ENCODE measurements around the gene PICK1. TPM values are rescaled to one million over a fixed set of nuclear protein-coding genes. Genes with fewer than 3 reads are reported as not detected.

Gene PICK1
- total and polyA plus RNA-seq, 2 of the 8 experiments (the other 6 are each of a cell fraction or from before 2014, with no cell fraction given): 20.4 to 22.9 TPM

DNA sequence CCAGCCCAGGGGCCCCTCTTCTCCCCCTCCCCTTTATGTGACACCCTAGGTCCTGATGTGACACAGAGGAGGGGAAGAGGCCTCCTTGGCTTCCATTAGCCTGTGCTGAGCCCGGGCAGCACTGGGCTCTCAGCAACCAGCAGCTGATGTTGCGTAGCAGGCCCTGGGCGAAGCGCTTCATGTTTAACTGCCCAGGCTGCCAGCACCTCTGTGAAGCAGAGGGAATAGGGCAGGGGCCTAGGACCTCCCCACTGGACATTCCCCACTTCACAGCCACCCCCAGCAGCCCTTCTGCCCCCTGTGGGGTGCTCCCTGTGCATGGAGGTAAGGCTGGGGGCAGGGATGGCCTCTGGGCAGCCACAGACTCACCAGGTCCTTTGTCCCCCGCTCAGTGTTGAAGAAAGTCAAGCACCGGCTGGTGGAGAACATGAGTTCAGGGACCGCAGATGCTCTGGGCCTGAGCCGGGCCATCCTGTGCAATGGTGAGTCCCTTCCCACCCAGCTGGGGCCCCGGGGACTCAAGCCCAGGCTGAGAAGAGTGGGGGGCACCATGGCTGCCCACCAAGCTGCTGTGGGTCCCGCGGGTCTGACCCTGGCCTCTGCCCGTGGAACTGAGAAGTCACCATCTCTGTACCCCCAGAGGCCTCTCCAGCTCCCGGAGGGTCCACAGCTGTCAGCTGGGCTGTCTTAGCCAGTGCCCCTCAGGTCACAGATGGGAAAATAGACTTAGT is 11.6 kb downstream of the PICK1 start:
- no peak overlapping the region for H2BK20ac ChIP-seq (ENCODE audit: low read length)
- no peaks in the 10 kb centered on the region for H3K23me2 ChIP-seq (ENCODE audit: low read depth, low read length)
- H2BK120ac ChIP-seq (replicated peaks; ENCODE audit: low read depth, low read length): no peak overlapping the region
- no peak overlapping the region for H3K4me2 ChIP-seq (ENCODE audit: insufficient read depth in 1 of 2, low read depth in 2 of 2, low read length in 2 of 2)
- H2BK5ac ChIP-seq (ENCODE audit: low read depth, low read length): no peak overlapping the region
- no peak overlapping the region for H4K8ac ChIP-seq (ENCODE audit: extremely low read depth, insufficient read depth, low read length)
- H2AK5ac ChIP-seq (ENCODE audit: low read depth, low read length): no peak overlapping the region
- WGBS, 2 experiments (ENCODE audit: extremely low coverage in 1 of 2, insufficient coverage in 1 of 2, insufficient read length in 1 of 2, insufficient replicate concordance in 2 of 2, low coverage in 1 of 2, low lambda C conversion rate in 2 of 2, missing lambda C conversion rate in 1 of 2): 93% methylated on average over 13 of the region's 13 CpGs; no CpG with 5 or more reads in 1 of the 2 experiments
- no peak overlapping the region for H2BK15ac ChIP-seq (ENCODE audit: low read length)
- H3K27ac ChIP-seq (ENCODE audit: low read depth, low read length): no peak overlapping the region
- no peak overlapping the region for H3K4ac ChIP-seq (replicated peaks; ENCODE audit: insufficient read length, low read depth, low read length)
- peaks cover 0 to 4% of the 10 kb centered on the region in 2 experiments for H4K20me1 ChIP-seq (replicated peaks in 1 of 2; ENCODE audit: control insufficient read depth in 1 of 2, insufficient read depth in 2 of 2, low read length in 2 of 2)
- H3K36me3 ChIP-seq (ENCODE audit: control insufficient read depth in 2 of 4, insufficient read depth in 4 of 4, low read length in 3 of 4): peaks cover 7 to 27% (median 15%) of the 10 kb centered on the region in 4 experiments; a peak in 7 of 8 replicates
- POLR2A ChIA-PET (ENCODE audit: partially characterized antibody): interaction anchor here (0.6 to 2.0 kb wide), 7 partner anchors 11 to 203 kb away, joined by 3 to 5 read pairs (median 4); no protein-coding TSS in a partner anchor
- H4K5ac ChIP-seq (ENCODE audit: insufficient read length, low read depth, low read length): no peak overlapping the region
- no peak overlapping the region for H2AFZ ChIP-seq (ENCODE audit: low read length)
- no peak overlapping the region for H3K9ac ChIP-seq (replicated peaks in 1 of 4; ENCODE audit: extremely low read depth in 1 of 4, low read depth in 3 of 4, low read length in 3 of 4)
- no peak overlapping the region for H3K4me3 ChIP-seq (ENCODE audit: extremely low read depth in 1 of 4, insufficient read depth in 2 of 4, low read depth in 3 of 4, low read length in 4 of 4)
- DNase-seq (ENCODE audit: low read depth in 1 of 2, low spot score in 2 of 2) (no peak), FAIRE-seq (no peak)
- no peak overlapping the region for H4K91ac ChIP-seq (replicated peaks; ENCODE audit: insufficient read length, low read length)
- no peaks in the 10 kb centered on the region for H3K9me3 ChIP-seq (ENCODE audit: insufficient read depth in 2 of 2, low read depth in 1 of 2, low read length in 1 of 2)
- H3K14ac ChIP-seq (ENCODE audit: insufficient read length): no peak overlapping the region
- H3K56ac ChIP-seq (replicated peaks; ENCODE audit: insufficient read length, low read depth, low read length): no peak overlapping the region
- H3K18ac ChIP-seq (ENCODE audit: extremely low read depth, low read length): no peak overlapping the region
- H2BK12ac ChIP-seq (ENCODE audit: low read depth, low read length): no peak overlapping the region
- no peak overlapping the region for H3K23ac ChIP-seq (ENCODE audit: insufficient read length)
- H3K27me3 ChIP-seq (replicated peaks in 1 of 4; ENCODE audit: control insufficient read depth in 3 of 4, extremely low read depth in 1 of 4, insufficient read depth in 3 of 4, low read length in 3 of 4): no peaks in the 10 kb centered on the region
- H3K4me1 ChIP-seq (replicated peaks in 1 of 4; ENCODE audit: control insufficient read depth in 3 of 4, insufficient read depth in 4 of 4, low read length in 3 of 4): no peaks in the 10 kb centered on the region
- H3K79me2 ChIP-seq (ENCODE audit: control insufficient read depth in 1 of 2, insufficient read depth in 2 of 2, low read length in 2 of 2): no peaks in the 10 kb centered on the region
- CTCF ChIA-PET (ENCODE audit: partially characterized antibody): interaction anchor here (0.6 to 12.5 kb wide), 22 partner anchors 11 to 183 kb away, joined by 3 to 264 read pairs (median 4); partner anchors contain the start of gene PICK1
- H3K79me1 ChIP-seq (ENCODE audit: low read depth, low read length): no peaks in the 10 kb centered on the region
- no peak for TF ChIP-seq YY1 (IDR thresholded peaks at IDR 0.05; ENCODE audit: low read depth, low read length)
- no peak for TF ChIP-seq POLR2AphosphoS5 (IDR thresholded peaks at IDR 0.05; ENCODE audit: low read depth, low read length)
- TF ChIP-seq EP300 (IDR thresholded peaks at IDR 0.05; ENCODE audit: borderline replicate concordance in 1 of 2, low read depth in 2 of 2, low read length in 2 of 2): no peak
- no peak for TF ChIP-seq RFX5 (IDR thresholded peaks at IDR 0.05; ENCODE audit: borderline replicate concordance, low read depth, low read length)
- no peak for TF ChIP-seq ZNF274 (IDR thresholded peaks at IDR 0.05; ENCODE audit: borderline replicate concordance, extremely low read depth, low read length)
- no peak for TF ChIP-seq NANOG (IDR thresholded peaks at IDR 0.05; ENCODE audit: insufficient read depth, low read depth, low read length, poor library complexity, severe bottlenecking)
- no peak for TF ChIP-seq CBX5 (IDR thresholded peaks at IDR 0.05; ENCODE audit: low read depth, low read length)
- TF ChIP-seq, protein P1, sequence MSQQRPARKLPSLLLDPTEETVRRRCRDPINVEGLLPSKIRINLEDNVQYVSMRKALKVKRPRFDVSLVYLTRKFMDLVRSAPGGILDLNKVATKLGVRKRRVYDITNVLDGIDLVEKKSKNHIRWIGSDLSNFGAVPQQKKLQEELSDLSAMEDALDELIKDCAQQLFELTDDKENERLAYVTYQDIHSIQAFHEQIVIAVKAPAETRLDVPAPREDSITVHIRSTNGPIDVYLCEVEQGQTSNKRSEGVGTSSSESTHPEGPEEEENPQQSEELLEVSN (IDR thresholded peaks at IDR 0.05): no peak
- no peak for TF ChIP-seq SAP30 (IDR thresholded peaks at IDR 0.05; ENCODE audit: insufficient read depth, insufficient replicate concordance, low read length)
- no peak for TF ChIP-seq SUZ12 (IDR thresholded peaks at IDR 0.05; ENCODE audit: low read length)
- TF ChIP-seq EGR1 (IDR thresholded peaks at IDR 0.05; ENCODE audit: borderline replicate concordance, low read depth, low read length): no peak
- TF ChIP-seq JUN (IDR thresholded peaks at IDR 0.05; ENCODE audit: low read depth, low read length): no peak
